IPS-15b (cell line): Measurements from ENCODE around the gene MAML2.

Source experiments
- H3K27me3 ChIP-seq: one replicate; pipeline ENCODE4 v1.6.1; 2013; ENCODE audit warnings: low read length; ENCODE audit not compliant: control insufficient read depth, insufficient read depth
- H3K36me3 ChIP-seq: one replicate; pipeline ENCODE4 v1.6.1; 2013; ENCODE audit warnings: low read length; ENCODE audit not compliant: control insufficient read depth, insufficient read depth
- H3K4me1 ChIP-seq: one replicate; pipeline ENCODE4 v1.6.1; 2013; ENCODE audit warnings: mild to moderate bottlenecking, low read length; ENCODE audit not compliant: control insufficient read depth, insufficient read depth
- H3K4me3 ChIP-seq: one replicate; pipeline ENCODE4 v1.5.1; 2013; ENCODE audit warnings: low read depth, low read length
- H3K9ac ChIP-seq: one replicate; pipeline ENCODE4 v1.6.1; 2013; ENCODE audit warnings: low read depth, mild to moderate bottlenecking, low read length
- H3K9me3 ChIP-seq: one replicate; pipeline ENCODE4 v1.6.1; 2013; ENCODE audit warnings: mild to moderate bottlenecking, low read length; ENCODE audit not compliant: control insufficient read depth, insufficient read depth

MAML2 gene

GRCh38 chr11:96314326-96315020 lies 28.5 kb downstream of the MAML2 start:
- Histone ChIP-seq H3K27me3 (no peaks in the 10 kb centered on the region), H3K4me1 (peaks cover 11% of the 10 kb centered on the region), H3K4me3 (no peak overlapping the region), H3K36me3 (no peaks in the 10 kb centered on the region), H3K9me3 (no peaks in the 10 kb centered on the region), H3K9ac (no peak overlapping the region)

GRCh38 chr11:96313163-96313562 lies 29.8 kb downstream of the MAML2 start:
- Histone ChIP-seq H3K4me1 (peaks cover 14% of the 10 kb centered on the region), H3K9me3 (no peaks in the 10 kb centered on the region), H3K9ac (no peak overlapping the region), H3K27me3 (no peaks in the 10 kb centered on the region), H3K4me3 (no peak overlapping the region), H3K36me3 (no peaks in the 10 kb centered on the region)

DNA sequence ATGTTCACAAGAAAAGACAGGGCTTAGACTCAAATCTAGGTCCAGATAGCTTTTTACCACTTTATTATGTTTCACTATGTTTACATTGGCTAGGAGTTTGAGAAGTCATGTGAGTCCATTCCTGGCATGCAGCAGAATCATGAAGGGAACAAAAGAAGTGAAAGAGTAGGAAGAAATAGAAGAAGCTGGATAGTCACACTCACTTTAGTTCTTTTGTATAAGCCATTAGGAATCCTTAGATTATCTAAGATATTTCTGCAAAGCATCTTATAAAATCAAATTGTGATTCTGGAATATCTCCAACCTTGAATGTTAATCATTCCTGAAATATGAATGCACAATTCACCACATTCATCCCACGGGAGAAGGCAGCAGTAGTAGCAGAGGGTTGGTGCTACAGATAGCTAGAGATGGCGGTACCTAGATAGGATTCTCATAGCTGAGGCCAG lies 31.9 kb downstream of the MAML2 start:
- peaks cover 27% of the 10 kb centered on the region for H3K4me1 ChIP-seq
- no peaks in the 10 kb centered on the region for H3K9me3 ChIP-seq
- no peaks in the 10 kb centered on the region for H3K27me3 ChIP-seq
- H3K9ac ChIP-seq = no peak overlapping the region
- no peaks in the 10 kb centered on the region for H3K36me3 ChIP-seq
- no peak overlapping the region for H3K4me3 ChIP-seq

DNA sequence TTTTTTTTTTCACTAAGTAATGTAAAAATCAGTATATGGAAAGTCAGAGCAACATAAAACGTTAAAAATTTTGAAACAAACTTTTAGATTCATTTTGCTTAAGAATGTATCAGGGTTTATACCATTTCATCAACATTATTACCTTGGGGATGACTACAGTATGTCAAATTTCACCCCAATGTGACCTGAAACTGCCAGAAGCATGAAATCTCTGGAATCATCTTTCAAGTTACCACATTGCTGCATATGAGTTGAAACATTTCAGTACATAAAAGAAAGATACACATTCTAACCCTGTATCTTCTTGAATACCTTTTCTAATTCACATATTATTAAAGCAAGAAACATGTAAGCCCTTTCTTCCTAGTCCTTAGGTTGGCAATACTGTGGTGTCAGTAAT lies 32.8 kb downstream of the MAML2 start:
- Histone ChIP-seq H3K4me3 (no peak overlapping the region), H3K27me3 (no peaks in the 10 kb centered on the region), H3K9ac (no peak overlapping the region), H3K36me3 (no peaks in the 10 kb centered on the region), H3K4me1 (peaks cover 27% of the 10 kb centered on the region), H3K9me3 (no peaks in the 10 kb centered on the region)

GRCh38 chr11:96309643-96310017 lies 33.4 kb downstream of the MAML2 start:
- Histone ChIP-seq H3K27me3 (no peaks in the 10 kb centered on the region), H3K36me3 (no peaks in the 10 kb centered on the region), H3K4me1 (peaks cover 27% of the 10 kb centered on the region), H3K9ac (no peak overlapping the region), H3K4me3 (no peak overlapping the region), H3K9me3 (no peaks in the 10 kb centered on the region)

DNA sequence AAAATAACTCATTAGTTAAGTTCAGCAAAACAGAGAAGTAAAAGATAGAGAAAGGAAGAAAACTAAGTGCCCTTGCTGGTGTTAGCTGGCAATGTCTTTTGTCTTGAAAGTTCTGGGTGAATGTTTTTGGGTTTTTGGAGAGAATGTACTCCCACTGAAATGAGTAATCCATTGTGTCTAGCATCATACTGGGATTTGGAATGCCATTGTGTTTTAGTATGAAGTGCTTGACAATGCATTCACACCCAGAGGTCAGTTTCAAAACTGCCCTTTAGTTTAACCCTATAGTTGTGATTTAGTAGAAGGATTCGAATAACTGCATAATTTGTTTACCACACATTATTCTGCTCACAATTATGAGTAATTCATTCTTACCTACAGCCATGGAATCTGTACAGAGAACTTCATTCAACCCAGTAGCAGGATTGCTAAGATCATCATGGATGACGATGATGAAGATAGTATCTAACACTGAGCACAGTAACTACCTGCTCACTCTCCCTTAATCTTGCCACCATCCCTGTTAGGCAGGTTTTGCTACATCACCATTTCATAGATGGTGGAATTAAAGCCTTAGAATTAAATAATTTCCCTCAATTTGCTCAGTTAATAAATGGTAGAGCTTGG lies 33.9 kb downstream of the MAML2 start:
- Histone ChIP-seq H3K4me1 (peaks cover 27% of the 10 kb centered on the region), H3K27me3 (no peaks in the 10 kb centered on the region), H3K9ac (no peak overlapping the region), H3K9me3 (no peaks in the 10 kb centered on the region), H3K4me3 (no peak overlapping the region), H3K36me3 (no peaks in the 10 kb centered on the region)

DNA sequence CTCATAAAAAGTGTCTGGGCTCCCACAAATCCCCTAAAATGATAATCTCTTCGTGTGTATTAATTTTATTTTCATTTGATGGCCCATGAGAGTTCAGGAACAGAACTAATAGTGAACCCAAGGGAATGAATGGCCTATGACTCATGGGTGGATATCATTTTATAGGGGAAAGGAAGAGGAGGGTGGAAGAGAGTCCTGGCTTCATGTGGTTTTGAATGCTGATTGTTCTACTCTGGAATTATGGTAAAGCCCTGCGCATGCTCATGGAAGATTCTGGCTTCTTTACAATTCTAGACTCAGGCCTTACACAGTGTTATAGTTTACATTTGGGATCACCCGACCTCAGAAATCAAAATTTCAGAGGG lies 35.2 kb downstream of the MAML2 start:
- Histone ChIP-seq H3K4me1 (peaks cover 20% of the 10 kb centered on the region), H3K9me3 (no peaks in the 10 kb centered on the region), H3K9ac (no peak overlapping the region), H3K36me3 (no peaks in the 10 kb centered on the region), H3K27me3 (no peaks in the 10 kb centered on the region), H3K4me3 (no peak overlapping the region)

GRCh38 chr11:96306933-96307775 lies 35.8 kb downstream of the MAML2 start:
- Histone ChIP-seq H3K9ac (no peak overlapping the region), H3K4me3 (no peak overlapping the region), H3K4me1 (peaks cover 20% of the 10 kb centered on the region)

DNA sequence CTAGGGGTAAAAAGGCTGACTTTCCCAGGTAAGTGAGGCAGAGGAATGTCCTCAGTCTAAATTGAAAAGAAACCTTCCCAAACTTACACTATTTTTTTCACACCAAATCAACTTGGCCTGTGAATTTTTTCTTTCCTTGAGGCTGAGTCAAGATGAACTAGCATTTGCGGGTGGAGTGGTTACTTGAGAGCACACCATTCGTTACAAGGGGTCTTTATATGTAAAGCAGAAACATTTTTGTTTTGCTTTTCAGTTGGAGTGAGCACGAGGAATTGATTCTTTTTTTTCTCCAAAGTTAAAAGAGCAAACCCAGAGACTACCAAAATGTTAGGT lies 36.4 kb downstream of the MAML2 start:
- Histone ChIP-seq H3K4me3 (no peak overlapping the region), H3K27me3 (no peaks in the 10 kb centered on the region), H3K9me3 (no peaks in the 10 kb centered on the region), H3K9ac (no peak overlapping the region), H3K4me1 (peaks cover 20% of the 10 kb centered on the region), H3K36me3 (no peaks in the 10 kb centered on the region)

More at GRCh38 chr11:96306933-96307775, 35.8 kb downstream of the MAML2 start:
- Histone ChIP-seq H3K36me3 (no peaks in the 10 kb centered on the region), H3K27me3 (no peaks in the 10 kb centered on the region), H3K9me3 (no peaks in the 10 kb centered on the region)

DNA sequence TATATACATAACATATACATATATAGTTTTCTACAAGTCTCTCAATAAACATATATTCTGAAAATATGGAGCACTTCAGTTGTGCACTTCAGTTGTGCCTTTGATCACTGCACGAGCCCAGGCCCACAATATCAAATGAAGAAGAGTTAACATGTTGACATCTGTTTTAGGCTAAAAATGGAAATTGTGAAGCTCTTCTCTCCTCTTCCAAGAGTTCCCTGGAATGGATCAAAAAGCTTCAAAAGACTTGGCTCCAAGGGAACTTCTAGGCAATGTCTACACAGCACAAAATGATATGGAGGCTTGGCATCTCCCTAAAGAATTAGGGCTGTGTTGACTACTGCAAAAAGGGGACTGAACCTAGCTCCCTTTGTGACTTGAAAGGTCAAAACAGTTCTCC lies 36.9 kb downstream of the MAML2 start:
- peaks cover 20% of the 10 kb centered on the region for H3K4me1 ChIP-seq
- no peak overlapping the region for H3K4me3 ChIP-seq

DNA sequence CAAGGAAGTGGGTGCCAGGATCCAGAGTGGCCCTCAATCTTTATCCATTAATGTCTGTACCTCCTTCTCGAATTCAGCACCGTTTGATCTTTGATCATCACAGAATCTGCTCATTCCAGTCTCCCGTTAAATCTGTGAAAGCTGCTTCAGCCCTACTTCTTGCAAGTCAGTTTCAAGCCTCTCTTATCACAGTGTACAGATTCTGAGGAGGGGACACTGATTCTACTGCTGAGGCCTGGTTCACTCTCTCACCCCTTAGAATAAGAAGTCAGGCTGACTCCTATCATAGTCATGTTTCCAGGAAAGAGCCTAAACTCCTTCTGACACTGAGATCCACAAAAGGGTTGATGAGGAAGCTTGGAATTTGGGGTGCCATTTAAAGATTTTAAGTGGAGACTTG lies 39.0 kb downstream of the MAML2 start:
- H3K9me3 ChIP-seq = no peaks in the 10 kb centered on the region
- H3K4me3 ChIP-seq = no peak overlapping the region
- H3K36me3 ChIP-seq = no peaks in the 10 kb centered on the region
- H3K27me3 ChIP-seq = no peaks in the 10 kb centered on the region
- no peak overlapping the region for H3K9ac ChIP-seq
- peaks cover 25% of the 10 kb centered on the region for H3K4me1 ChIP-seq

More for the DNA sequence above, 36.9 kb downstream of the MAML2 start:
- Histone ChIP-seq H3K9ac (no peak overlapping the region), H3K36me3 (no peaks in the 10 kb centered on the region), H3K27me3 (no peaks in the 10 kb centered on the region), H3K9me3 (no peaks in the 10 kb centered on the region)

- Histone ChIP-seq H3K9me3 (no peaks in the 10 kb centered on the region), H3K9ac (no peak overlapping the region), H3K36me3 (no peaks in the 10 kb centered on the region), H3K4me3 (no peak overlapping the region), H3K27me3 (no peaks in the 10 kb centered on the region), H3K4me1 (peaks cover 24% of the 10 kb centered on the region)
These were observed 39.9 kb downstream of the MAML2 start for GRCh38 chr11:96303064-96303463.
